Suppressor macrophage (primary cell): ENCODE measurements around the gene AFG3L2.

Experiments
- DNase-seq, 4 experiments: peaks; one replicate each; pipeline ENCODE4 v3.0.0-alpha.2; 2020 to 2022

The AFG3L2 gene

GRCh38 chr18:12359515-12359927 is 17.5 kb downstream of the AFG3L2 start:
- no peak for DNase-seq

DNA sequence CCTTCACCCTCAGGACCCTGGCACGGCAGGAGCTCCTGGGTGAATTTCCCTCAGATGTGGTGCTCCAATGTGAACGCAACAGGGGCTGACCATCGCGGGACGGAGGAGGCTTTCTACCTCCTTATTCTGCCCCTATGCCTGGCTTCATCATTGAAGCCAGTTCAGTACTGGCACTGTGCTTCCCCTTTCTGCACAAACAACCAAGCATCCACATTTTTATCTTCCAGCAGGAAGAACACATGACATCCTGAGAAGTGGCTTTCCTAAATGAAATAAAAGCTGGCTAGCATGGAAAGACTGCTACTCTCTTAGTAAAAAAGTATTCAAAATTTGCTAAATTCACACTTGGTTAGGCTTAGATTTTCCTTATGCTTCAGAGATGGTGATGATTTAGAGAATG is 24.8 kb downstream of the AFG3L2 start:
- DNase-seq = no peak

DNA sequence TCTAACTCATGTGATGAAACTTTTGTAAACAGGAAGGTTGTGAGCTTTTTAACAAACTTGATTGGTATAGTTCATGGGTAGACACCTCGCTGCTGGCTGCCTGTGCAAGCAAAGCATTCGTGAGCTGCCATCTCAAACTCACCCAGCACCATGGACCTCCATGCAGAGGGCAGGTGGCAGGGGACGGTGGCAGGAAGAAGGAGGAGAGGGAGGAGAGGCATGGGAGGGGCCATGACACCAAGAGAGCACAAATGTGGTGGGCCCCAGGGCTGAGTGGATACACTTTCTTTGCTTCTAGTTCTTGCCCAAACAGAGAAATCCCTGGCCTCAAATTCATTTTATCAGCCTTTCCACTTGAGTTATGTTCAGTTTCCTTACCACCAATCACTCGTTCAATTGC is 29.1 kb downstream of the AFG3L2 start:
- no peak for DNase-seq

DNA sequence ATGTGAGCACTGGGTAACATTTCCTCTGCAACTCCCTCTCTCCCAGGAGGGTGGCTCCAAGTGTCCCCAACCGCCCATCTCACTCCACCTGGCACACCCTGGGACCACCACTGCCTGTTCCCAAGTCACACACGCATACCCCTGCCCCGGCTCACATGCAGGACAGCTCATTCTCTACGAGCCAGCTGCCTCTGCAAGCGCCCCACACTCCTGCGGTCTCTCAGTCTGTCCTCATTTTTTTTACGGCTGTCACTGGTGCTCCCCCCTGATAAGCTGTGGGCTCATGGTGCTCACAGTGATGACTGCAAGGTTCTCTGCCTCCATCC is 30.8 kb downstream of the AFG3L2 start:
- DNase-seq = no peak

- DNase-seq = peak in 1 of 4 experiments; percentile 15
These were observed 31.4 kb downstream of the AFG3L2 start for GRCh38 chr18:12345491-12346239.

DNA sequence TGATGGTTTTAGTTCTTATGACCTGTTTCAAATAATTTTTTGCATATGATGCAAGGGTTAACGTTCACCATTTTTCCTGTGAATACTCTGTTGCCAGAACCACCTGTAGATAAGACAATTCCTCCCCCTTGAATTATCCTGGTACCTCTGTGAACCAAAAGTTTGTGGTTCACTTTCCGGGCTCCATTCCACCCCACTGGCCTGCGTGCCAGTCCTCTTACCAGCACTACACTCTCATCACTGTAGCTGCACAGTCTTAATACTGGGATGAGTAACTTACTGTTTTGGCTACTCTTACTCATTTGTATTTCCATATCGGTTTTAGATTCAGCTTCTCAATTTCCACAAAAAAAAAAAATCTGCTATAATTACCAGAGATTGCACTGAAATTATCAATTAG is 34.4 kb downstream of the AFG3L2 start:
- no peak for DNase-seq

- no peak for DNase-seq
These were observed 35.9 kb downstream of the AFG3L2 start for GRCh38 chr18:12340945-12341660.

GRCh38 chr18:12338382-12338781 is 38.6 kb downstream of the AFG3L2 start:
- DNase-seq = no peak

DNA sequence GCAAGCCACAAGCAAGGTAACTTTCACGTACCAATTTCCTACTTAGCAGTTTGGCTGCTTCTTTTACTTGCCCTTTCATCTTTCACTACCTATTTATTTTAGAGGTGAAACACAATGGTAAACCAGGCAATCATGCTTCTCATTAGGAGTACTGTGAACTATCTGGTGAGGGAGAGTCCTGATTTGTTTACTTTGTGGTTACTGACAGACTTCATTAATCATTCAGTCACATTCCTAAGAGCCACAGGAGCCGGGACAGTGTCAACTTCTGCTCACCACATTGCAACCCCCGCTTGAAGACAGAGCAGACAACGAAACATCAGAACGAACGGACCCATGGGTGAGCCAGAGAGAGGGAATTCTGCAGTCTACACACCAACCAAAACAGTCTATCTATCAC is 40.1 kb downstream of the AFG3L2 start:
- DNase-seq = no peak

DNA sequence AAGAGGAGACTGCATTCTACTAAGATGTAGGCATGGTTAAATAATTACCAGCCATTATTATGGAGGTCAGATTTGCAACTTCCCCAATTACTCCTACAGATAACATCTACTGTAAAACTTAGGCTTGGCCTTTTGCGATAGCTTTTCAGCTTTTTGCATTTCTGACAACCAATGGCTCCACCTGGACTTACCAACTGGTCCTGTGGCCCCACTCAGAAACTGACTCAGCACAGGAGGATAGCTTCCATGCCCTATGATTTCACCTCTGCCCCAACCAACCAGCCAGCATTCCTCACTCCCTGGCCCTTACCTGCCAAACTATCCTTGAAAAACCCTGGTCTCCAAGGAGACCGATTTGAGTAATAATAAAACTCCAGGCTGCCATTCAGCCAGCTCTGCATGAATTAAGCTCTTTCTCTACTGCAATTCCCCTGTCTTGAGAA is 40.8 kb downstream of the AFG3L2 start:
- DNase-seq = no peak

- DNase-seq = no peak
These were observed 41.5 kb downstream of the AFG3L2 start for GRCh38 chr18:12335503-12335902.

DNA sequence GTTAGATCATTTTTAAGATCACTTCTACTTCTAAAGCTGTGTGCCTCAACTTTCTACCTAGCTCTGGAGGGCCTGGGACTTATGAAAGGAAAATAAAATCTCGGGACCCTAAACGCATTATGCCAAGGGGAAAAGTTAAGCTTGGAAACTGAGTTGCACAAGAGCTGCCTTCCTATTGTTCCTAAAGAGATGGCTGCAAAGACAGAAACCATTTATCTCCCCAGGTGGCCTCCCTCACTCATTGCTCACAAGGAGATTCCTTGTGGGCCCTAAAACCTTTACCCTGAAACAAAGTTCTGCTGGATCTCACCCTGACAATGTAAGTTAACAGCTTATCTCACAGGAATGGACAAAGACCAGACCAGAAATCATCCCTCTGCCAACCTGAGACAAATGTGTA is 42.2 kb downstream of the AFG3L2 start:
- DNase-seq = no peak

- DNase-seq = no peak
These were observed 42.6 kb downstream of the AFG3L2 start for GRCh38 chr18:12334366-12334808.

GRCh38 chr18:12333506-12334290 is 43.3 kb downstream of the AFG3L2 start:
- DNase-seq = no peak

DNA sequence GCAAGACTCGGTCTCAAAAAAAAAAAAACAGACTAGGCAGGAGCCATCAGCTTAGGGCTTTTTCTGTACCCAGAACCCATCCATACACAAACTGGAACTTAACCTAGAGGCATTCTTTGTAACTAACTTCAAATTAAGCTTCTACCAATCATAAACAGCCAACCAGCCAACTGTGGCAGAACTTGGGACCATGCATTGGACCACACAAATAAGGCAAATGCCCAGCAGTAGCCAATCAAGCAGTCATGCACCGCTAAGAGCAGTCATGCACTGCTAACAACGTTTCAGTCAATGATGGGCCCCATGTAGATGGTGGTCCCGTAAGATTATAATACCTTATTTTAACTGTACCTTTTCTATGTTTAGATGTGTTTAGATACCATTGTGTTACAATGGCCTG is 46.3 kb downstream of the AFG3L2 start:
- DNase-seq = no peak

- DNase-seq = no peak
These were observed 47.8 kb downstream of the AFG3L2 start for GRCh38 chr18:12329125-12329698.

DNA sequence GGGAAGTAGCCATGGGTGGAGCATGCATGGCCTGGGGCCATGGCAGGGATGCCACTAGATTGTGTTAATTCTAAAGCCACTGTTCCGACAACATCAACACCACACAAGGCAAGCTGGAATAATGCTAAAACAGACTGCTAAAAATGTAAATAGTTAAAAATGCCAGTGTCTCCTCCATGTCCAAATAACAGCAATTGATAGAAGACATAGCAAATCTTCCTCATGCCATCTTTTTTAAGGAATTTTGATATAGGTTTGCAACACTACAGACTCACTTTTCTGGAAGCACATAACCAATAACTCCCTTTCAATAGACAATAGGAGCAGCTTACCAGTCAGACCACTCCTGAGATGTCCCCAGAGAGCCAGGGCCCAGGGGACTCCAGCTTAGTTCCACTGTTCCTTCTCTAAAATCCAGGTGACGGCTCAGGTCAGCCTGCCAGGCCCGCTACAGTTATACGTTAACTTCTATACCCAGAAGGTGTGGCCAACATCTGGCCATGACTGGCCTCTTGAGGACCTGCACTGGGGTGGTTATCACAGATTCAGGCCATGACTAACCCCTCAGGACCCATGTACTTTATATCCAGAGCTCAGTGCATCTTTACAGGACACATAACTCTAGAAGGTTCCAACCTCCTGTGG is 48.7 kb downstream of the AFG3L2 start:
- DNase-seq = no peak

DNA sequence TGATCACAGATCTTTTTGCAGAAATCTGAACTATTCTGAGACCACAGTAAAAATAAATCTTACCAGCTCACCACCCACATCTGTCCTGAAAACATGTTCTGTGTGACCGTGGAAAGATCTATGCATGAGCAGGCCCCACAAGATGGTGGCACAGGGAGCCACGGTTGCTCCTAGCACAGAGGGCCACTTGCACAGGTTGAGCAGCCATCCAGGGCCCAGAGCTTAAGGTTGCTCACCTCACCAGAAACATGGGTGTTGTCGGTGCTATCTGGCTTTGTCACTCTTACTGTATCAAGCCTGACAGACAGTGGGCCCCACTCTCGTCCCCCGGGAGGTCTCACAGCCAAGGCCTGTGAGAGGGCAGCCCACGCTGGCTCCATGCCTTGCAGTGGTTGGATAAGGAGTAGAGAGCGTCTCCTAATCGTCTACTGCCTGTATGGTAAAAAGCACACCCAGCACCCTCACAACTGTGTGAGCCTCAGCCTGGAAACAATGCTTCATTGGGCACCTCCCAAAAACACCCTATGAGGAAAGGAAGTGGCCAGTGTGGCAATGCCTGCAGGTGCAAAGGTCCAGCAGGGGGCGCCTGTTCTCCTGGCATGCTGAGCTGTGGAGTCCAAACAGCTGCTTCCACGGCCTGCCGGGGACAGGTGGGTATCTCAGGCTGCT is 49.4 kb downstream of the AFG3L2 start:
- DNase-seq = peak; percentile 83 to 92 (median 88)

DNA sequence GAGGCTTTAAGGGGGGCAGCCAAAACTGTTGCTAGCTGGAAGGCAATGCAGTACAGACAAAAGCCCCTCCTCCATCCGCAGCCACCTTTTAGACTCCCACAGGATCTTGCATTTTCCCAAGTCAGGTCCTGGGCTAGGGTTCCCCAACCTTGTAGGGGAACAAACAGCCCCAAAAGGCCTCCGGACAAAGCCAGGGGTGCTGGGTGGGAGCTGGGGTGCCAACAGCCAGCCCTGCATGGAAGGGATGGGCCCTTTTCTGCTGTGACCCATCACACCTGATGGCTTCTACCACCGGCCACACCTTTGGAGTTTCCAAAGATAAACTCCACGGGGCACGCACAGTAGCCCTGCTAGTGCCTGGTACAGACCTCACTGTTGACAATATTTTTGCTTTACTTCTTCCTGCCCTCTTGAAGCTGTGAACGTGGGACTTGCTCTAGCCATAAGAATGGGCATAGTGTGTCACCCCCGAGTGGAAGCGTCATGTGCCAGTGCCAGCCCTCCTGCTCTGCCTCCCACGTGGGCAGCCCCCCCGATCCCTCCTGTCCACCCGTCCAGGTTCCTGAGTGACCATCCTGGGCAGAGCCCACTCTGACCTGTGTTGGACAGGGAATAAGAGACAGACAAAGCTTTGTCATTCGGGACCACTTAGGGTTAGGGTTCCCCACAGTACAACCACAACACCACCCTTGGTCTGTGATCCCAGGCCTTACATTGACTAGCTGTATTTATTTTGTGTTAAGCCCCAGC is 50.1 kb downstream of the AFG3L2 start:
- DNase-seq = no peak

DNA sequence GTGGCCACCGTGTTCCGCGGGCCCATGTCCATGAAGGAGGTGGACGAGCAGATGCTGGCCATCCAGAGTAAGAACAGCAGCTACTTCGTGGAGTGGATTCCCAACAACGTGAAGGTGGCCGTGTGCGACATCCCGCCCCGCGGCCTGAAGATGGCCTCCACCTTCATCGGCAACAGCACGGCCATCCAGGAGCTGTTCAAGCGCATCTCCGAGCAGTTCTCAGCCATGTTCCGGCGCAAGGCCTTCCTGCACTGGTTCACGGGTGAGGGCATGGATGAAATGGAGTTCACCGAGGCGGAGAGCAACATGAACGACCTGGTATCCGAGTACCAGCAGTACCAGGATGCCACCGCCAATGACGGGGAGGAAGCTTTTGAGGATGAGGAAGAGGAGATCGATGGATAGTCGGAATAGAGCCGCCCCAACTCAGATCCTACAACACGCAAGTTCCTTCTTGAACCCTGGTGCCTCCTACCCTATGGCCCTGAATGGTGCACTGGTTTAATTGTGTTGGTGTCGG is 51.2 kb downstream of the AFG3L2 start:
- DNase-seq = no peak
